ENCODE data around the gene MRGPRF. TPM values are rescaled to one million over a fixed set of nuclear protein-coding genes. Genes with fewer than 3 reads are reported as not detected.
A peak's percentile ranks its signal among the peaks of the same experiment; 100 is the strongest.

Gene MRGPRF
- total and polyA plus RNA-seq, 2 donors from 2014 or later = 9.3 to 19.0 TPM

- peak in 1 of 5 donors; percentile 3 for DNase-seq
- Histone ChIP-seq H3K36me3 (ENCODE audit: control insufficient read depth in 2 of 3, insufficient read depth in 3 of 3, low read length in 3 of 3) (no peaks in the 10 kb centered on the region), H3K9ac (ENCODE audit: low read length in 3 of 3) (no peak overlapping the region), H3K4me3 (ENCODE audit: low read length in 3 of 3) (no peak overlapping the region), H3K27me3 (ENCODE audit: control insufficient read depth, insufficient read depth, low read length) (no peaks in the 10 kb centered on the region), H3K9me3 (ENCODE audit: control insufficient read depth in 2 of 3, insufficient read depth in 1 of 3, low read length in 3 of 3) (peaks cover 0 to 7% (median 0%) of the 10 kb centered on the region in 3 donors), H3K4me1 (ENCODE audit: control insufficient read depth in 2 of 3, insufficient read depth in 2 of 3, low read depth in 1 of 3, low read length in 3 of 3) (no peaks in the 10 kb centered on the region), H3K27ac (ENCODE audit: low read depth in 2 of 2, low read length in 2 of 2) (no peak overlapping the region)
- FAIRE-seq = no peak
- intact Hi-C loops (cut with DNase I) = no loop called here
- TF ChIP-seq CTCF (IDR thresholded peaks at IDR 0.05; ENCODE audit: borderline replicate concordance, extremely low read depth, insufficient read depth) = no peak
Measured at GRCh38 chr11:68983801-68984200, 29.2 kb downstream of the MRGPRF start.

GRCh38 chr11:68982134-68982533 is 30.9 kb downstream of the MRGPRF start:
- no peaks in the 10 kb centered on the region for H3K4me1 ChIP-seq (ENCODE audit: control insufficient read depth in 2 of 3, insufficient read depth in 2 of 3, low read depth in 1 of 3, low read length in 3 of 3)
- H3K4me3 ChIP-seq (ENCODE audit: low read length in 3 of 3) = no peak overlapping the region
- H3K9me3 ChIP-seq (ENCODE audit: control insufficient read depth in 2 of 3, insufficient read depth in 1 of 3, low read length in 3 of 3) = peaks cover 0 to 7% (median 0%) of the 10 kb centered on the region in 3 donors
- H3K27me3 ChIP-seq (ENCODE audit: control insufficient read depth, insufficient read depth, low read length) = no peaks in the 10 kb centered on the region
- no peaks in the 10 kb centered on the region for H3K36me3 ChIP-seq (ENCODE audit: control insufficient read depth in 2 of 3, insufficient read depth in 3 of 3, low read length in 3 of 3)
- intact Hi-C loops (cut with DNase I) = no loop called here
- TF ChIP-seq CTCF (IDR thresholded peaks at IDR 0.05; ENCODE audit: borderline replicate concordance, extremely low read depth, insufficient read depth) = no peak
- DNase-seq = no peak
- no peak overlapping the region for H3K9ac ChIP-seq (ENCODE audit: low read length in 3 of 3)
- no peak for FAIRE-seq
- no peak overlapping the region for H3K27ac ChIP-seq (ENCODE audit: low read depth in 2 of 2, low read length in 2 of 2)

GRCh38 chr11:68980776-68981065 is 32.3 kb downstream of the MRGPRF start, which contains the start of gene MRGPRD:
Gene MRGPRD (minus strand): TSS chr11:68980986. CDS start chr11:68980986, 0 bp downstream.
- intact Hi-C loops (cut with DNase I) = no loop called here
- no peak for DNase-seq
- Histone ChIP-seq H3K4me1 (ENCODE audit: control insufficient read depth in 2 of 3, insufficient read depth in 2 of 3, low read depth in 1 of 3, low read length in 3 of 3) (no peaks in the 10 kb centered on the region), H3K9me3 (ENCODE audit: control insufficient read depth in 2 of 3, insufficient read depth in 1 of 3, low read length in 3 of 3) (peaks cover 0 to 7% (median 0%) of the 10 kb centered on the region in 3 donors), H3K4me3 (ENCODE audit: low read length in 3 of 3) (no peak within 1 kb of the TSS), H3K9ac (ENCODE audit: low read length in 3 of 3) (no peak within 1 kb of the TSS), H3K27me3 (ENCODE audit: control insufficient read depth, insufficient read depth, low read length) (no peaks in the 10 kb centered on the region), H3K36me3 (ENCODE audit: control insufficient read depth in 2 of 3, insufficient read depth in 3 of 3, low read length in 3 of 3) (no peaks in the 10 kb centered on the region), H3K27ac (ENCODE audit: low read depth in 2 of 2, low read length in 2 of 2) (no peak within 1 kb of the TSS)
- no peak for TF ChIP-seq CTCF (IDR thresholded peaks at IDR 0.05; ENCODE audit: borderline replicate concordance, extremely low read depth, insufficient read depth)
- FAIRE-seq = no peak

Measured in kidney (tissue), 14 donors.